HepG2 (cell line): ENCODE results near the gene CENPB. TPM values are rescaled to one million over a fixed set of nuclear protein-coding genes. Genes with fewer than 3 reads are reported as not detected.

Experiments
- ATAC-seq: fragments of 200-7000 bp; cut with Tn5 transposase; 3 replicates; pipeline ENCODE4 v1.9.1; 2020; ENCODE audit warnings: mild to moderate bottlenecking, moderate library complexity
- BruUV-seq: library from RNA; stranded (reverse); fragments of 400-500 nt; replicated peaks from 2 replicates; lab custom pipeline; 2021; lab: Mats Ljungman, UMichigan
- CTCF ChIA-PET: fragments of 300-600 bp; formaldehyde crosslinking; extraction: SDS; loops from one replicate; lab custom pipeline; 2021; ENCODE audit warnings: low total read pairs, inconsistent platforms, low intra/inter-chr PET ratio; lab: Yijun Ruan, JAX
- POLR2A ChIA-PET: fragments of 350-600 bp; sonication (Branson Sonifier 250); formaldehyde crosslinking; loops from one replicate; lab custom pipeline; 2020; ENCODE audit warnings: antibody characterized with exemption, inconsistent platforms; lab: Yijun Ruan, JAX
- DNase-seq: peaks from one replicate; pipeline ENCODE4 v3.0.0-alpha.2; 2015; ENCODE audit warnings: low spot score
- FAIRE-seq: peaks from 3 replicates; lab custom pipeline; 2011; peaks lifted over from hg19 to GRCh38; lab: Jason Lieb, UNC
- H2AFZ ChIP-seq: one replicate; pipeline ENCODE4 v1.6.1; 2011; ENCODE audit warnings: low read length, inconsistent platforms
- H3K27ac ChIP-seq: fragments of 300-600 bp; 3 replicates; pipeline ENCODE4 v1.8.0; 2011; ENCODE audit warnings: mixed run types, mild to moderate bottlenecking, mixed read lengths, low read length, inconsistent platforms; ENCODE audit not compliant: insufficient read depth; ENCODE audit errors: extremely low read length
- H3K27me3 ChIP-seq, 2 experiments: fragments of 200-600 bp in 1 of 2; 2 replicates in 1 of 2; 3 replicates in 1 of 2; pipeline versions ENCODE4 v1.6.0 to v1.8.0; 2011; ENCODE audit warnings: low read length in 2 of 2, mild to moderate bottlenecking in 2 of 2, moderate library complexity in 2 of 2, inconsistent platforms in 1 of 2; ENCODE audit not compliant: insufficient read depth in 2 of 2, control insufficient read depth in 1 of 2
- H3K36me3 ChIP-seq, 2 experiments: fragments of 200-600 bp in 1 of 2; replicated peaks in 1 of 2; 2 replicates in 1 of 2; 3 replicates in 1 of 2; pipeline versions ENCODE4 v1.5.1 to v1.8.0; 2011; ENCODE audit warnings: low read length in 2 of 2, inconsistent platforms in 1 of 2; ENCODE audit not compliant: insufficient read depth in 2 of 2, control insufficient read depth in 1 of 2
- H3K4me1 ChIP-seq: 2 replicates; pipeline ENCODE4 v1.5.1; 2012; ENCODE audit warnings: low read length, inconsistent platforms; ENCODE audit not compliant: insufficient read depth
- H3K4me2 ChIP-seq: 2 replicates; pipeline ENCODE4 v1.6.0; 2011; ENCODE audit warnings: low read depth, low read length, inconsistent platforms
- H3K4me3 ChIP-seq, 3 experiments: fragments of 200-600 bp in 1 of 3; sonication (generic), shearing (Covaris generic) in 1 of 3; replicated peaks in 1 of 3; 2 replicates each; pipeline ENCODE4 v1.5.1; 2011 to 2016; ENCODE audit warnings: low read length in 3 of 3, inconsistent platforms in 2 of 3, low read depth in 2 of 3, mild to moderate bottlenecking in 2 of 3, control low read depth in 1 of 3, mixed read lengths in 1 of 3; ENCODE audit not compliant: insufficient read depth in 1 of 3
- H3K79me2 ChIP-seq: one replicate; pipeline ENCODE4 v1.6.1; 2011; ENCODE audit warnings: low read length, inconsistent platforms; ENCODE audit not compliant: insufficient read depth
- H3K9ac ChIP-seq: 2 replicates; pipeline ENCODE4 v1.6.0; 2011; ENCODE audit warnings: mild to moderate bottlenecking, low read depth, low read length, inconsistent platforms; ENCODE audit not compliant: insufficient read depth
- H3K9me3 ChIP-seq: 2 replicates; pipeline ENCODE4 v1.5.1; 2012; ENCODE audit warnings: mild to moderate bottlenecking, low read length
- H4K20me1 ChIP-seq: 2 replicates; pipeline ENCODE4 v1.6.0; 2011; ENCODE audit warnings: inconsistent platforms, mild to moderate bottlenecking, low read length, moderate library complexity; ENCODE audit not compliant: insufficient read depth
- ATF7 ChIP-seq, 2 experiments: fragments of 450-650 bp in 1 of 2; sonication (generic) in 1 of 2; formaldehyde crosslinking in 1 of 2; IDR thresholded peaks; 2 replicates each; pipeline versions ENCODE4 v1.4.0 to v1.6.1; 2016 to 2020; ENCODE audit warnings: antibody characterized with exemption in 1 of 2, mild to moderate bottlenecking in 1 of 2, missing genetic modification reagents in 1 of 2
- CREBL2 ChIP-seq: sonication (generic); formaldehyde crosslinking; IDR thresholded peaks from 2 replicates; pipeline ENCODE4 v1.8.1; 2023; ENCODE audit warnings: missing genetic modification reagents, mild to moderate bottlenecking, borderline replicate concordance
- ERF ChIP-seq: IDR thresholded peaks from 2 replicates; pipeline ENCODE4 v1.6.1; 2018; ENCODE audit warnings: missing biosample characterization, missing genetic modification reagents
- KLF15 ChIP-seq: sonication (generic); formaldehyde crosslinking; IDR thresholded peaks from 2 replicates; pipeline ENCODE4 v1.8.1; 2023; ENCODE audit warnings: borderline replicate concordance, mild to moderate bottlenecking, inconsistent platforms, missing genetic modification reagents, mixed read lengths
- RORA ChIP-seq: sonication (generic); formaldehyde crosslinking; IDR thresholded peaks from 2 replicates; pipeline ENCODE4 v1.5.0; 2020; ENCODE audit warnings: mild to moderate bottlenecking, missing genetic modification reagents, moderate library complexity
- THYN1 ChIP-seq: sonication (generic); formaldehyde crosslinking; IDR thresholded peaks from 2 replicates; pipeline ENCODE4 v1.8.1; 2023; ENCODE audit warnings: low read depth, mild to moderate bottlenecking, moderate library complexity, missing genetic modification reagents, borderline replicate concordance
- ZFP90 ChIP-seq: sonication (generic); formaldehyde crosslinking; IDR thresholded peaks from 2 replicates; pipeline ENCODE4 v1.8.0; 2022; ENCODE audit warnings: missing genetic modification reagents, mild to moderate bottlenecking, inconsistent platforms, borderline replicate concordance
- ZNF207 ChIP-seq: fragments of 450-650 bp; IDR thresholded peaks from 2 replicates; pipeline ENCODE4 v1.6.1; 2016; ENCODE audit warnings: antibody characterized with exemption, borderline replicate concordance
- ZNF501 ChIP-seq: sonication (generic); formaldehyde crosslinking; IDR thresholded peaks from 2 replicates; pipeline ENCODE4 v1.5.1; 2020; ENCODE audit warnings: mild to moderate bottlenecking, moderate library complexity, missing genetic modification reagents
- ZNF530 ChIP-seq: sonication (generic); formaldehyde crosslinking; IDR thresholded peaks from 2 replicates; pipeline ENCODE4 v1.5.0; 2020; ENCODE audit warnings: low read depth, mild to moderate bottlenecking, missing genetic modification reagents
- WGBS: methylation state at CpG from one replicate; pipeline ENCODE4 v1.1.6; 2017; ENCODE audit warnings: low lambda C conversion rate; 5-methylcytosine and 5-hydroxymethylcytosine counted together
- in situ Hi-C: cut with HindIII; loops from 2 replicates; pipeline ENCODE4 v1.10.0; 2017; ENCODE audit warnings: low pct_unique_long_range_greater_than_20kb; ENCODE audit not compliant: extremely low pct_ligation_motif_present
- intact Hi-C: fragments of 100-400 bp; cut with micrococcal nuclease; formaldehyde crosslinking; loops from one replicate; pipeline ENCODE4 v1.10.0; 2022; ENCODE audit not compliant: unreplicated experiment
- polyA plus RNA-seq, 8 experiments: library from polyadenylated mRNA; depleted of rRNA in 3 of 8; stranded (reverse) in 7 of 8; unstranded in 1 of 8; fragments of >200 nt; fragmentation: Illumina TruSeq in 4 of 8; extraction: Trizol in 4 of 8; gene quantifications; 2 replicates each; pipeline versions ENCODE4 v1.2.1 to v1.2.3, GENCODE V29; 2011 to 2016; ENCODE audit warnings: low read depth in 4 of 8, missing spikeins in 1 of 8, mixed read lengths in 1 of 8; ENCODE audit not compliant: insufficient read depth in 1 of 8
- total RNA-seq, 5 experiments: library from RNA; depleted of rRNA; stranded (reverse); fragments of >200 nt; fragmentation: Illumina TruSeq; extraction: Trizol; gene quantifications; 2 replicates each; pipeline ENCODE4 v1.2.3, GENCODE V29; 2016; ENCODE audit warnings: low read depth in 1 of 5
- TF ChIP-seq, protein P1 (sequence below): fragments of 450-650 bp; IDR thresholded peaks from 2 replicates; pipeline ENCODE4 v1.6.1; 2017
- TF ChIP-seq, protein P2 (sequence below): IDR thresholded peaks from 2 replicates; pipeline ENCODE4 v1.6.1; 2016; ENCODE audit warnings: low read depth, borderline replicate concordance
- TF ChIP-seq, protein P3 (sequence below): sonication (generic); formaldehyde crosslinking; IDR thresholded peaks from 2 replicates; pipeline ENCODE4 v1.4.0; 2020; ENCODE audit warnings: missing genetic modification reagents, borderline replicate concordance

Gene CENPB
- total and polyA plus RNA-seq, 2 of the 13 experiments (the other 11 are each of a cell fraction or from before 2014, with no cell fraction given), result 10.4 to 54.5 TPM

DNA sequence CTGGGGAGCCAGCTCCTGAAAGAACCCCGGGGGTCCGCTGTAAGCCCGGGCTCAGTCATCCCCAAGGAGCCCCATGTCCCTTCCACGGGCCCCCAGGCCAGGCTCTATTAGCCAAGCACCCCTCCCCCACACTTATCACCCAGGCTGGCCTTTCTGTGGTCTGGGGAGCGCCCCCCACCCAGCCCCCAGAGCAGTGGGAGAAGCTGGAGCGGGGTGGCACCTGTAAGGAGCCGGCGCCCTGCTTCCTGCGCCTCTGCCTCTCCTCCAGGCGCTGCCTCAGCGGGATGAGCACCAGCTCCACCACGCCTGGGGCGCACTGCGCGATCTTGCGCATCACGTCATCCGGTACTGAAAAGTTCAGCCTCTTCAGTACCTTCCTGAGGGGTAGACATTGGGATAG lies 7.6 kb downstream of the CENPB start:
- Histone ChIP-seq H2AFZ (no peak overlapping the region), H3K27ac (no peak overlapping the region), H3K36me3 (no peaks in the 10 kb centered on the region), H4K20me1 (no peaks in the 10 kb centered on the region), H3K79me2 (no peaks in the 10 kb centered on the region), H3K4me3 (peak overlapping the region in 1 of 3 experiments; percentile 79; a peak in 1 of 6 replicates), H3K27me3 (peaks cover 2 to 36% of the 10 kb centered on the region in 2 experiments), H3K9me3 (no peaks in the 10 kb centered on the region), H3K4me1 (peaks cover 54% of the 10 kb centered on the region), H3K4me2 (peak overlapping the region; percentile 96), H3K9ac (no peak overlapping the region)
- intact Hi-C loops (no loop called here), in situ Hi-C loops (no loop called here)
- CTCF ChIA-PET, result interaction anchor here (1.2 to 1.3 kb wide), 2 partner anchors 10 to 63 kb away, joined by 3 read pairs; no protein-coding TSS in a partner anchor
- no peak for ATAC-seq
- DNase-seq, result no peak
- FAIRE-seq, result no peak
- POLR2A ChIA-PET, result interaction anchor here (1.2 to 3.6 kb wide), 4 partner anchors 10 to 89 kb away, joined by 3 to 48 read pairs (median 6); partner anchors contain the start of genes ADISSP and AP5S1
- TF ChIP-seq THYN1 (CRISPR knock-in tag) (no peak), RORA (CRISPR knock-in tag) (no peak), ZNF501 (CRISPR knock-in tag) (no peak), ZFP90 (no peak), ZNF207 (no peak), CREBL2 (CRISPR knock-in tag) (no peak), ERF (CRISPR knock-in tag) (no peak), ZNF530 (CRISPR knock-in tag) (0 out of 2 replicates have a peak, but pooled peaks have one; percentile 21), KLF15 (CRISPR knock-in tag) (no peak), ATF7 (IDR thresholded peaks at IDR 0.05) (peak; percentile 25; the same call in 1 of the 2 replicates), ATF7 (CRISPR knock-in tag; IDR thresholded peaks at IDR 0.05) (no peak)
- TF ChIP-seq, protein P1, sequence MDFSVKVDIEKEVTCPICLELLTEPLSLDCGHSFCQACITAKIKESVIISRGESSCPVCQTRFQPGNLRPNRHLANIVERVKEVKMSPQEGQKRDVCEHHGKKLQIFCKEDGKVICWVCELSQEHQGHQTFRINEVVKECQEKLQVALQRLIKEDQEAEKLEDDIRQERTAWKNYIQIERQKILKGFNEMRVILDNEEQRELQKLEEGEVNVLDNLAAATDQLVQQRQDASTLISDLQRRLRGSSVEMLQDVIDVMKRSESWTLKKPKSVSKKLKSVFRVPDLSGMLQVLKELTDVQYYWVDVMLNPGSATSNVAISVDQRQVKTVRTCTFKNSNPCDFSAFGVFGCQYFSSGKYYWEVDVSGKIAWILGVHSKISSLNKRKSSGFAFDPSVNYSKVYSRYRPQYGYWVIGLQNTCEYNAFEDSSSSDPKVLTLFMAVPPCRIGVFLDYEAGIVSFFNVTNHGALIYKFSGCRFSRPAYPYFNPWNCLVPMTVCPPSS, result no peak
- TF ChIP-seq, protein P2, sequence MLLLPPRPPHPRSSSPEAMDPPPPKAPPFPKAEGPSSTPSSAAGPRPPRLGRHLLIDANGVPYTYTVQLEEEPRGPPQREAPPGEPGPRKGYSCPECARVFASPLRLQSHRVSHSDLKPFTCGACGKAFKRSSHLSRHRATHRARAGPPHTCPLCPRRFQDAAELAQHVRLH (CRISPR knock-in tag), result no peak
- TF ChIP-seq, protein P3, sequence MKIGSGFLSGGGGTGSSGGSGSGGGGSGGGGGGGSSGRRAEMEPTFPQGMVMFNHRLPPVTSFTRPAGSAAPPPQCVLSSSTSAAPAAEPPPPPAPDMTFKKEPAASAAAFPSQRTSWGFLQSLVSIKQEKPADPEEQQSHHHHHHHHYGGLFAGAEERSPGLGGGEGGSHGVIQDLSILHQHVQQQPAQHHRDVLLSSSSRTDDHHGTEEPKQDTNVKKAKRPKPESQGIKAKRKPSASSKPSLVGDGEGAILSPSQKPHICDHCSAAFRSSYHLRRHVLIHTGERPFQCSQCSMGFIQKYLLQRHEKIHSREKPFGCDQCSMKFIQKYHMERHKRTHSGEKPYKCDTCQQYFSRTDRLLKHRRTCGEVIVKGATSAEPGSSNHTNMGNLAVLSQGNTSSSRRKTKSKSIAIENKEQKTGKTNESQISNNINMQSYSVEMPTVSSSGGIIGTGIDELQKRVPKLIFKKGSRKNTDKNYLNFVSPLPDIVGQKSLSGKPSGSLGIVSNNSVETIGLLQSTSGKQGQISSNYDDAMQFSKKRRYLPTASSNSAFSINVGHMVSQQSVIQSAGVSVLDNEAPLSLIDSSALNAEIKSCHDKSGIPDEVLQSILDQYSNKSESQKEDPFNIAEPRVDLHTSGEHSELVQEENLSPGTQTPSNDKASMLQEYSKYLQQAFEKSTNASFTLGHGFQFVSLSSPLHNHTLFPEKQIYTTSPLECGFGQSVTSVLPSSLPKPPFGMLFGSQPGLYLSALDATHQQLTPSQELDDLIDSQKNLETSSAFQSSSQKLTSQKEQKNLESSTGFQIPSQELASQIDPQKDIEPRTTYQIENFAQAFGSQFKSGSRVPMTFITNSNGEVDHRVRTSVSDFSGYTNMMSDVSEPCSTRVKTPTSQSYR (CRISPR knock-in tag), result 0 out of 2 replicates have a peak, but pooled peaks have one; percentile 29
- WGBS, result 64% methylated on average over 14 of the region's 18 CpGs
- no TSS peak for BruUV-seq
